GM12874 (cell line): ENCODE results near the gene ERAL1.

ENCODE experiments used
- TF ChIP-seq, protein P1 (sequence below): IDR thresholded peaks from 2 replicates; pipeline ENCODE4 v1.5.1; 2011; ENCODE audit warnings: low read depth, mild to moderate bottlenecking, control low read depth, low read length, moderate library complexity; ENCODE audit not compliant: insufficient read depth

The ERAL1 gene

GRCh38 chr17:28885363-28885762 is 30.5 kb downstream of the ERAL1 start:
- TF ChIP-seq, protein P1, sequence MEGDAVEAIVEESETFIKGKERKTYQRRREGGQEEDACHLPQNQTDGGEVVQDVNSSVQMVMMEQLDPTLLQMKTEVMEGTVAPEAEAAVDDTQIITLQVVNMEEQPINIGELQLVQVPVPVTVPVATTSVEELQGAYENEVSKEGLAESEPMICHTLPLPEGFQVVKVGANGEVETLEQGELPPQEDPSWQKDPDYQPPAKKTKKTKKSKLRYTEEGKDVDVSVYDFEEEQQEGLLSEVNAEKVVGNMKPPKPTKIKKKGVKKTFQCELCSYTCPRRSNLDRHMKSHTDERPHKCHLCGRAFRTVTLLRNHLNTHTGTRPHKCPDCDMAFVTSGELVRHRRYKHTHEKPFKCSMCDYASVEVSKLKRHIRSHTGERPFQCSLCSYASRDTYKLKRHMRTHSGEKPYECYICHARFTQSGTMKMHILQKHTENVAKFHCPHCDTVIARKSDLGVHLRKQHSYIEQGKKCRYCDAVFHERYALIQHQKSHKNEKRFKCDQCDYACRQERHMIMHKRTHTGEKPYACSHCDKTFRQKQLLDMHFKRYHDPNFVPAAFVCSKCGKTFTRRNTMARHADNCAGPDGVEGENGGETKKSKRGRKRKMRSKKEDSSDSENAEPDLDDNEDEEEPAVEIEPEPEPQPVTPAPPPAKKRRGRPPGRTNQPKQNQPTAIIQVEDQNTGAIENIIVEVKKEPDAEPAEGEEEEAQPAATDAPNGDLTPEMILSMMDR, result no peak

DNA sequence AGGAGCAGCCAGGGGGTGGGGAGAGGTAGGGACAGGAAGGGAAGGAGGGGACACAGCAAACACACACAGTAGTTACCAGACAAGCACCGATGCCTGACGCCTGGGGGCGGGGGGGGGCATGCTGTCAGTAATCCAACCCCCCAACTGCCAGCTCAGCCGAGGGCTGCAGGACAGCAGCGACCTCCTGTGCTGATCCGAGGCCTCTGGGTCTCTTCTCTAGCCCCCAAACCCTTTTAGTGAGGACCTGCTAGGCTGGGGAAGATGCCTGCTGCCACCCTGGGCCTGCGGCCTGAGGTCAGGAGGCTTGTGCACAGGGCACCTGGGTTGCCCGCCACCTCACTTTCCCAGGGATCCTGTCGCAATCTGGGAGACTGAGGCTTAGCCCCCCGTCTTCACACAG is 31.1 kb downstream of the ERAL1 start:
- TF ChIP-seq, protein P1, result no peak

DNA sequence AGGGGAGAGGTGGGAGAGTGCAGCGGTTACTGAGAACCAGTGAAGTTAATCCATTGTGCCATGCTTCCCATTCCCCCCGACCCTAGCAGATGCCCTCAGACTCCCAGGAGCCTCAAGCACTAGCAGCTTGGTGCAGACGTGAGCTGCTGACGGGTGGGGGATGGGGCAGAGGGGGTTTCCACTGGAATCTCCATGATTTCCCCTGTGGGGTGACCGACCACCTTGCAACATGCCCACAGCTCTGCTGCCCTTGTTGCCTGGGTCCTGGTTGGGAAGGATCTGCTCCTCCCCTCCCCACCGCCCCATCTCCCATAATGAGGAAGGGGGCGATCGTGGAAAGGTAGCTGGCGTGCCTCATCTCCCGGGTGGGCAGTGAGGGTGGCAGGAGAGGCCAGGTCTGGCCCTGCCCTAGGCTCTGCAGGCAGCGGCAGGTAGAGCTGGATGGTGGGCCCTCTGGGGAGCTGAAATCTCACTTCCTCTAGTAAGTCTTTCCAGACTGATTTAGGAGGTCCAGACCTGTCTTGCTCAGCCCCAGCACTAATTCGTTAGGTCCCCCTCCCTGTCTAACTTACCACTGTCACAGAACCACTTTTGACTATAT is 33.2 kb downstream of the ERAL1 start:
- TF ChIP-seq, protein P1, result no peak

DNA sequence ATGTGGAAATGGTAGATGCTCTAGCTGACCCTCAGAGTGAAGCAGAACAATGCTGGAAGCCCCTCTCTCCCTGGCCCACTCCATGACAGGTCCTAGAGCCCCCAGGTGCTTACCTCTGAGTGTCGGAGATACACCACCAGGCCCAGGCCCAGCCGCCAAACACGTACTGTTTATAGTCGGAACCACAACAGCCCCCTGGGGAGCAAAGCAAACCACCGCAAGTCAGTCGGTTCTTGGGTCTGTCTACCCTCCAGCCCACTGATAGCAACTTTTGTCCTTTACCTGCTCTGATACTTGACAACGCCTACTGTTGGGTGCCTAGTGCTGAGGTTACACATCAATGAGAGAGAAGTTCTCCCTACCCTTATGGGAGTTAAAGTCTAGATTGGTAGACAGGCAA is 34.0 kb downstream of the ERAL1 start:
- TF ChIP-seq, protein P1, result no peak

- TF ChIP-seq, protein P1, result no peak
Observed at GRCh38 chr17:28889996-28890395, 35.2 kb downstream of the ERAL1 start.

DNA sequence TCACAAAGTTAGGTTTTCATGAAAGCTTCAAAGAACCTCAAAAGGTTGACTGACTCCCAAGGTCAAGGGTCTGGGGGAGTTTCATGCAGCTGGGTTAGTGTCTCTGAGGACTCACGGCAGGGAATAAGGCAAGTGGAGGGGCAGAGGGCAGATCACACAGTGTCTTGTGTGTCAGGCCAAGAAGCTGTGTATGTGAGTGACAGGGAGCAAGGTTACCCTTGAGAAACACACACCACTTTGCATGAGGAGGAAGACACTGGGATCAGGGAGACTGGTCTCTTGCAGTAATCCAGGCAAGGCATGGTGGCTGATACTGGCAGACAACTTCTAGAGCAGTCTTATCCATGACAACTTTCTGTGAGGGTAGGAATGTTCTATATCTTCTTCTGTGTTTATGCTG is 36.4 kb downstream of the ERAL1 start:
- TF ChIP-seq, protein P1, result no peak

DNA sequence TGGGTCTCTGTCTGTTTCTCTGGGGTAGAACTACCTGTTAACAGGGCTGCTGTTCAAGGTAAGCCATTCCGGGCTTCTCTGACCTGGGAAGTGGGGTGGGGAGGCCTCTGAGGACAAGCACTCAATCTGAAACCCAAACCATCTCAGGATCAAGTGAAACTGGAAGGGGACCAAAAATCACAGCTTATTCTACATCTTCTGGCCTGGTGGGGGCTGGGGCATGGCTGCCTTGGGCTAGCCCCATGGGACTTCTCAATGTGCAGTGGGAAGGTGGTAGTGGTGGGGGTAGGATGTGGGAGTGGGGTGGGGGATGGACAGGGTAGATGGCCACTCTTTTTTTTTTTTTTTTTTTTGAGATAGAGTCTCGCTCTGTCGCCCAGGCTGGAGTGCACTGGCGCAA is 37.2 kb downstream of the ERAL1 start:
- TF ChIP-seq, protein P1, result no peak
